ENCODE results near the gene KLK7.

The KLK7 gene

GRCh38 chr19:50932018-50932689, 51.6 kb downstream of the KLK7 start:
- no peak for DNase-seq (ENCODE audit: low read depth)

GRCh38 chr19:50931023-50931422, 52.7 kb downstream of the KLK7 start:
- no peak for DNase-seq (ENCODE audit: low read depth)

DNA sequence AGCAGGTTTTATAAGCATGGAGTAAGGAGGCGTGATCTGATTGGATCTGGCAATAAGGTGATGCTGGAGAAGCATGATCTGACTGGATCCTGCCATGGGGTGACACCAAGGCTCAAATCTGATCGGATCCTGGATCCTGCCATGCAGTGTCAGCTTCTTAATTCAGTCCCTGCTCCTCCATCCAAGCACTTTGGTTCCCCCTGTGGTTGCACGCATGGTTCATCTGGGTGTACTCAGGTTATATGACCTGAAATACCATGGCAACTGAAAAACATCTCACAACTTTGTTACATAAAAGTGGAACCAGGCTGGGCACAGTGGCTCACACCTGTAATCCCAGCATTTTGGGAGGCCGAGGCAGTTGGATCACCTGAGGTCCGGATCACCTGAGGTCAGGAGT, 54.9 kb downstream of the KLK7 start:
- no peak for DNase-seq (ENCODE audit: low read depth)
